Middle frontal gyrus (tissue), 1 donor: ENCODE results near the gene WDR27.
"Not testable (repeated sequence)": the region's sequence is repeated elsewhere in the genome, so short reads cannot be mapped to it uniquely, and the experiment has no call there.

Source experiments
- DNase-seq: peaks from one replicate; pipeline ENCODE4 v3.0.0-alpha.2; 2015; ENCODE audit warnings: low spot score; ENCODE audit errors: extremely low spot score

Gene WDR27

DNA sequence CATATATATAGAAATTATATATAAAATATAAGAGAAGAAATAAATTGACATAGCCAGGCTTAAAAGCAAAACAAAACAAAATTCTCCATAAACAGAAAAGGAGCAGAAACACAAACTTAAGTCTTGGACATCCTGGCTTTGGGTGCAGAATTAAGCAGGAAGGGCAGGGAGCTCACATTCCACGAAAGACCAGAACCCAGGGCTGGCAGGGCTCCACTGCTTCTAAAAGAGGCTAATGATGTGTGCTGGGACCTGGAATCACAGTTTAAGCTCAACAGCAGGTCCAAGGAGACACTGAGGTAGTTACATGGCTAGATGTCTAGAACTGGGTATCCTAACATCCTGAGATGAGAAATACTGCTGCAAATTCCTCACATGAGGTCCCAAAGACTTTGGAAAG lies 210.3 kb downstream of the WDR27 start:
- DNase-seq = no peak

DNA sequence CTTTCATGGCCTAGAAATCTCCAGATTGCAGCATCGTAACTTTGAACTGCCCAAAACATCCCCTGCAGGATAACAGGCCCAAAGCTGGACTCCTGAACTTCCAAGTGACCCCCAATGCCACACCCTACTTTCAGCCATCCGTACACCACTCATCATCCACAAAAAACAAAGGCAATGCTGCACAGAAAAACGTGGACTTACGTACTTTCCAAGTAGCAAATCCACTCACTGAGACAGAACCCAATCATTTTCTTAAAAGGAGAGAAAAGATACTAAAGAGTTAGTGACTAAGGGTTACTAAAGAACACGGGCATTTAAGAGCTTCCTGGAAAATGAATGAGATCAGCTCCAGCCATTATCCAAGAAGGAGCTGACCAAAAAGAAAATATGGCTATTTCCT lies 211.0 kb downstream of the WDR27 start:
- no peak for DNase-seq

- DNase-seq = no peak
Observed at GRCh38 chr6:169490246-169490641, 211.6 kb downstream of the WDR27 start.

DNA sequence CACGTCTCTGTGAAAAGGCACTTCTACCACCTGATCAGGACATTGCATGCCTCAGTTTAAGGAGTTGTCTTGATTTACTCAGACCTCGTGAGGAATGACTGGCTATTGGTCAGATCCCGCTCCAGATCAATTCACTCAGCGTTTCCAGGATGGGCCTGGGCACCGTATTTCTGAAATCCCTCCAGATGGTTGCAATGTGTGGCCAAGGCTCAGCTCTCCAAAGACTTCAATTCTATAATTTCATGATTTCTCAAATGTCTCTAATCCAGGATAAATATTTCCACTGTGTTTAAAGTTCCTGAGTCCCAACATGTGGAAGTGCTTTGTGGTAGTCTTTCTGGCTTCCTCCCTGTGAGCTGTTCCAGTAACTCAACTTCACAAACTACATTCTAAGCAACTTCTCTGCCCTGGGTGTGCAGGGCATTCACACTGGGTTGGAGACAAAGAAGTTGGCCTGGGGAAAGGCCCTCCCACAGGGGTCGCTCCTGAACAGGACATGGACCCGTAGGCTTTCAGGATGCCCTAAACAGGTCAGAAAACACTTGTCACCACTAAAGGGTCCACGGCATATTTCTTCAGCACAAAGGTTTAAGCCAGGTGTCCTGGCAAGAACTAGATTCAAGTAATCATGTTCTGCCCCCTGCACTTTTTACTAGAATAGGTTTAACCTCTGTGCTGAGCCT lies 212.1 kb downstream of the WDR27 start:
- no peak for DNase-seq

DNA sequence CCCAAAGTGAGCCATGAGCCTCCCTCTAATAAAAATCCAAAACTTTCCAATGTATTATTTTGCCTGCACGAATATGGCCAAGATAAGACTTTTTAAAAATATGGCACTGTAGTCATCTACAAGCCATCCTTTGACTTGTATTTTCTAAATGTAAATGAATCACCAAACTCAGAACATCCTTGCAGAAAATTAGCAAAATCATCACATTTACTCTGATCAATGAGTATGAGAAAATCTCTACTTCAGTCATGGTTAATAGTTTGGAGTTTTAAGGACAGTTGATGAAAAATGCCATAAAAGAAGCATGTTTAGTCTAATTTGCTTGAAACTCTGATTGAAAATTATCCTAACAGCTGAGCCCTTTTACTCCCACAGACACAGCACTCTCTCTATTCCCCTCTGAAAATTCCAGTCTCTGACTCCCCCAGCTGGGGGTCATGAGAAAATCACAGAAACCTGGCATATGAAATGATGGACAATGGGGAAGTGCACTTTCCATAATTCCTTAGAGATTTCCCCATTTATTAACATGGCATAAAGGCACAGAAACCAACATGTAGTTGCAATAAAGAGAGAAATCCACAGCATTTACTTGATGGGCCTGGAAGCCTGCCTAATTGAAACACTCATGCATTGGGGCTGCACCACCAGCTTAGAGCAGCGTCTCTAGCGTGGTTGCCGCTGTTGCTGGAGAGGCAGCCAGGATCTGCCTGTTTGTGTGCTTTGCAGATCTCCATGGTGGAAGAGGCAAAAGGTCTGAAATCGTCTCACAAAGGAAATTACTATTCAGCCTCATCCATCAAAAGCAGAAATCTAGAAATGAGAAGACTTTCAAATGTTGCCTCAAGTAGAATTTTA lies 214.0 kb downstream of the WDR27 start:
- DNase-seq = no peak

DNA sequence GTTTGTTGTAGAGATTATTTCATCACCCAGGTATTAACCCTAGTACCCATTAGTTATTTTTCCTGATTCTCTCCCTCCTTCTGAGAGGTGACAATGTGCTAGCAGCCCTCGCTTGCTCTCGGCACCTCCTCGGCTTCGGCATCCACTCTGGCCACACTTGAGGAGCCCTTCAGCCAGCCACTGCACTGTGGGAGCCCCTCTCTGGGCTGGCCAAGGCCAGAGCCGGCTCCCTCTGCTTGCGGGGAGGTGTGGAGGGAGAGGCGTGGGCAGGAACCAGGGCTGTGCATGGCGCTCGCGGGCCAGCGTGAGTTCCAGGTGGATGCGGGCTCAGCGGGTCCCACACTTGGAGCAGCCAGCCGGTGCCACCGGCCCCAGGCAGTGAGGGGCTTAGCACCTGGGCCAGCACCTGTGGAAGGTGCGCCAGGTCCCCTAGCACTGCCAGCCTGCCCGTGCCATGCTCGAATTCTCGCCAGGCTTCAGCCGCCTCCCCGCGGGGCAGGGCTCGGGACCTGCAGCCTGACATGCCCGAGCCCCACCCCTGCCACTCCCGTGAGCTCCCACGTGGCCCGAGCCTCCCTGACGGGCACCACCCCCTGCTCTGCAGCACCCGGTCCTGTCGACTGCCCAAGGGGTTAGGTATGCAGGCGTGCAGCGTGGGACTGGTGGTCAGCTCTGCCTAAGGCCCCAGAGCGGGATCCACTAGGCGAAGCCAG lies 221.9 kb downstream of the WDR27 start:
- DNase-seq = no peak

GRCh38 chr6:169474362-169474761 lies 227.5 kb downstream of the WDR27 start:
- no peak for DNase-seq

- DNase-seq = no peak
Observed at GRCh38 chr6:169473663-169474062, 228.2 kb downstream of the WDR27 start.

GRCh38 chr6:169472786-169473416 lies 228.9 kb downstream of the WDR27 start:
- no peak for DNase-seq

GRCh38 chr6:169470790-169471189 lies 231.0 kb downstream of the WDR27 start:
- no peak for DNase-seq

DNA sequence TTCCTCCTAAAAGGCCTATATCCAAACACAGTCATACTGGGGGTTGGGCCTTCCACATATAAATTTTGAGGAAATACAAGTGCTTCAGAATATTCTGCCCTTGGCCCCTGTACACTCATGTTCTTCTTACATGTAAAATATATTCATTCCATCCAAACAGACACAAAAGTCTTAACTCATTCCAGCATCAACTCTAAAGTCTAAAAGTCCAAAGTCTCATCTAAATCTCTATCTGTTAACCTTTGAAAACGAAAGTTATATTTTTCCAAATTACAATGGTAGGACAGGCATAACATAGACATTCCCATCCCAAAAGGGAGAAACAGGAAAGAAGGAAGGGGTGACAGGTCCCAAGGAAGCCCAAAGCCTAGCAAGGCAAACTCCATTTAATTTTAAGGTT lies 232.8 kb downstream of the WDR27 start:
- no peak for DNase-seq

- not testable (repeated sequence) for DNase-seq
Observed at GRCh38 chr6:169467755-169468154, 234.1 kb downstream of the WDR27 start.

DNA sequence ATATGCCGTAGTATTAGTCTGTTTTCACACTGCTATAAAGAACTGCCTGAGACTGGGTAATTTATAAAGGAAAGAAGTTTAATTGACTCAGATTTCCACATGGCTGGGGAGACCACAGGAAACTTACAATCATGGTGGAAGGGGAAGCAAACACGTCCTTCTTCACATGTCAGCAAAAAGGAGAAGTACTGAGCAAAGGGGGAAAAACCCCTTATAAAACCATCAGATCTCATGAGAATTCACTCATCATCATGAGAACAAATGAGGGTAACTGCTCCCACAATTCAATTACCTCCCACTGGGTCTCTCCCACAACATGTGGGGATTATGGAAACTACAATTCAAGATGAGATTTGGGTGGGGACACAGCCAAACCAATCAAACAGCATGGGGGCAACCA lies 235.6 kb downstream of the WDR27 start:
- DNase-seq = not testable (repeated sequence)

DNA sequence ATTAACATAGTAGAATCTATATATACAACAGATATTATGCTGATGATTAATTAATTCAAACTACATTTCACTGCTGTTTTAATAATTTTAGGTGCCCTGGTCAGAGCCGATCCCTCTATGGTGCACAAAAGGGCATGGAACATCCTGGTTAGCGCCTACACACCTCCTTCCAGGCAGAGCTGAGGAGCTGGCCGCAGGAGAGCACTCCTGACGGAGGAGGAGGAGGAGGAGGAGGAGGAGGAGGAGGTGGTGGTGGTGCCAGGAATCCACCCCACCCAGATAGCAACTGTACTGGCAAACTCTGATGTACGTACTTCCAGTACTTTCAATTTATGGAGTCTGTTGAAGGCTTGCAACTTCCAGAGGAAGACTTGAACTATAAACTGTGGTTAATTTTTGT lies 244.1 kb downstream of the WDR27 start:
- DNase-seq = no peak

DNA sequence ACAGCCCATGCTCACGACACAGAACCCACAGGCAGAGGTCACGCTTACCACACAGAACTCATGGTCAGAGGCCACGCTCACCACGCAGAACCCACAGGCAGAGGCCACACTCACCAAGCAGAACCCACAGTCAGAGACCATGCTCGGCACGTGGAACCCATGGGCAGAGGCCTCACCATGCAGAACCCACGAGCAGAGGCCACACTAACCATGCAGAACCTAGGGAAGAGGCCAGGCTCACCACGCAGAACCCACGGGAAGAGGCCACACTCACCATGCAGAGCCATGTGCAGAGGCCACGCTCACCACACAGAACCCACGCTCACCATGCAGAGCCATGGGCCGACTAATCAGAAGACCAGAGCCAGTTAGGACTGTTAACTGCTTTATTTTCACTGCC lies 245.0 kb downstream of the WDR27 start:
- DNase-seq = no peak

DNA sequence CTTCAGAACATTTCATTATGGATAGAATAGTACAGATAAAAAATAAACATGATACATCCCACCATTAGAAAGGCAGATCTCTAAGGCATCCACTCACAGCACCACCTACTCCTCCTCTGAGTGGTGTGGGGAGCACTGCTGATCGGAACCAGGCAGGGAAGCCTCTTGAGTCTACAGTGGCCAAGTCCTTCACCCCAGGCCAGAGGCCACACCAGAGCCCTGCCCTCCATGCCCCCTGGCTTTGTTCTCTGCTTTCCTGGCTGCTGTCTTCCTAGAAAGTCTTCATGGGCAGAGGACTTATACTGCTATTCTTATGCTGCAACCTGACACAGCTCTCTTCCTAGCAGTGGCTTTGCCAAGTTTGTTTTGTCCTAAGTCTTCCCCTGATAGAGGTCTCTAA lies 246.4 kb downstream of the WDR27 start:
- DNase-seq = no peak

DNA sequence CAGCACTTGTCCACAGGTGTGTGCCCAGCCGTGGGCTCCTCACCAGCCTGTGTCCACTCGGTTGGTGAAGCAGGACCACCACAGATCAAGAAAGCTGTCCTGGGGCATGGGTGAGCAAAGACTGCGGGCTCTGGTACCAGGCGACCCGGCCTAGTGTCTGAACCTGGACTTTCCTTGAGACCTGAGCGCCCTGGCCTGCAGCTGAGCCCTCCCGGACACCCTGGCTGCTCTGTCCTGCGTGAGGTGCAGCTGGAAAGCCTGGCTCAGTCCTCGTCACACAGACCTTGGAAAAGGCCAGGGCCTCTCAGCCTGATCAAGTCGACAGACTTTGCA lies 247.0 kb downstream of the WDR27 start:
- no peak for DNase-seq

DNA sequence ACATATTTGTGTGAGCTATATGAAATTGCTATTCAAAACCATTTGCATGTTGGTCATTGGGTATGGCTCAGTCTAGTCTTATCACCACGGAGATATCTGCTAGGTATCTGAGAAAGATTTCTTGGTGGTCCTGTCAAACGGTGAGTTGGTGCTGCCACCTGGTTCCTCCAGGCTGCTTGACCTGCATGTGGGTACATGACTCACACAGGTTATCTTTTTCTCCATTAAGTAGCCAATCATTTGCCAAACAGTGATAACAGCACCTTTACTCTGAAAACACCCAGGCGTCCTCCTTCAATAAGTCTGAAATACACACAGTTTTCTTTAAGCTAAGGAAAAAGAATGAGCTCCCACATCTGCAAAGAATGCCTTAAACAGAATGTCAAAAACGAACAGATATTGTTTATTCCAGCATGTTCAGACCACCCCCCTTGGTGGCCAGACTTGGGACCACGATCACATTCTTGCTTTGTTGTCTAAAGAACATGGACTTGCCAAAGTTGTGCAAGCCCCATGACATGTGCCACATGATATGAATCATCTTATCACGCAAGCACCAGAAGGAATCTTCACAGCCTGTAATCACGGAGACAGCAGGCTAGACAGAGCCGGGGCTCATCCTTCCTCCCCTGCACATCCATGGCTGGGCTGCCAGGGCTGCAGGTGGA lies 247.5 kb downstream of the WDR27 start:
- DNase-seq = no peak

- no peak for DNase-seq
Observed at GRCh38 chr6:169452869-169453620, 248.8 kb downstream of the WDR27 start.

- no peak for DNase-seq
Observed at GRCh38 chr6:169452117-169452868, 249.5 kb downstream of the WDR27 start.
